Measurements from ENCODE around the gene FAM53A.

DNA sequence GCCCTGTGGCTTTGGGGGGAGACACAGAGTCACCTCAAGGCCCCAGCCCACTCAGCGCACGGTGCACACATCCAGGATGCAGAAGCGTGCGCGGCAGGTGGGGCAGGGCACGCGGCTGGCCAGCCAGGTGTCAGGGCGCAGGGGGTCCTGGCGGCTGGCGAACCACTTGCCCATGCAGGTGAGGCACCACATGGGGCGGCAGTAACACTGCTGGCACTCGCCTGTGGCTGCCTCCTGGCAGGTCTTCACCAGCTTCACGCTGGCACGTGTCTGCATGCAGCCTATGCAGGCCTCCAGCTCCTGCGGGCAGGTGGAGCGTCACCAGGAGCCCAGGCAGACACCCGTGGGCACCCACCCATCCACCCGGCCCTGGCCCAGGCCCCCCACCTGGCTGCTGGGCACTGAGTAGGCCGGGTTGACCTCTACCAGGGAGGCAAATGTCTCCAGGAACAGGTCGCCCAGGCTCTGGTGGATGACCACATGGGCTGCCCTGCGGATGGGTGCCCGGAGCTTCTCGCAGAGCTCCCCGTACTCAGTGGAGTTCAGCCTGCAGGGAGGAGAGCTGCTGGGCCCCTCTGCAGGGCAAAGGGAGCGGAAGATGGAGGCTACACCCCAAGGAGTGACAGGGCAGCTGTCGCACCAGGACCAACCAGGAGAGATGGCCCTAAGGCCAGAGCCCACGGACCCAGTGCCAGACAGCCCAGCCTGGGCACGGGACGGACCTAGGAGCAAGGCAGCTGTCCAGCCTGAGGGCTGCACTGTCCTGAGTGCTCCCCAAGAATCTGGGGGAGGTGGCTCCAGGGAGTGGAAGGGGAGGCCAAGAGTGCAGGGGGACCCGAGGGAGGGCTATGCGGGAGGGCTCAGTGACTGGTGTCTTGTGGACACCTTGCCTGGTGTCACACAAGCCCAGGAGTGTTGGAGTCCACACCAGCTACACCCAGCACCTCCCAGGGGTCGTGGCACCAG is 33.3 kb upstream of the FAM53A start:
- TF ChIP-seq ZNF384 (IDR thresholded peaks at IDR 0.05) = no peak
- TF ChIP-seq, protein P1, sequence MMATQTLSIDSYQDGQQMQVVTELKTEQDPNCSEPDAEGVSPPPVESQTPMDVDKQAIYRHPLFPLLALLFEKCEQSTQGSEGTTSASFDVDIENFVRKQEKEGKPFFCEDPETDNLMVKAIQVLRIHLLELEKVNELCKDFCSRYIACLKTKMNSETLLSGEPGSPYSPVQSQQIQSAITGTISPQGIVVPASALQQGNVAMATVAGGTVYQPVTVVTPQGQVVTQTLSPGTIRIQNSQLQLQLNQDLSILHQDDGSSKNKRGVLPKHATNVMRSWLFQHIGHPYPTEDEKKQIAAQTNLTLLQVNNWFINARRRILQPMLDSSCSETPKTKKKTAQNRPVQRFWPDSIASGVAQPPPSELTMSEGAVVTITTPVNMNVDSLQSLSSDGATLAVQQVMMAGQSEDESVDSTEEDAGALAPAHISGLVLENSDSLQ (IDR thresholded peaks at IDR 0.05) = no peak
- TF ChIP-seq FOXK2 (IDR thresholded peaks at IDR 0.05) = no peak
- no peak for TF ChIP-seq FOXA1 (IDR thresholded peaks at IDR 0.05)
- no peak for TF ChIP-seq HDGF (IDR thresholded peaks at IDR 0.05; ENCODE audit: borderline replicate concordance)
- no peak for TF ChIP-seq ARNT (IDR thresholded peaks at IDR 0.05)
- no peak for TF ChIP-seq CTBP1 (IDR thresholded peaks at IDR 0.05; ENCODE audit: borderline replicate concordance)
- no peak for TF ChIP-seq SUZ12 (IDR thresholded peaks at IDR 0.05)
- no peak for TF ChIP-seq BHLHE40 (IDR thresholded peaks at IDR 0.05; ENCODE audit: borderline replicate concordance)
- no peak for TF ChIP-seq TARDBP (IDR thresholded peaks at IDR 0.05)
